Amygdala (tissue), 56 donors: Measurements from ENCODE around the gene SALL4.
A peak's percentile ranks its signal among the peaks of the same experiment; 100 is the strongest.
"Not testable (repeated sequence)": the region's sequence is repeated elsewhere in the genome, so short reads cannot be mapped to it uniquely, and the experiment has no call there.

Experiments used
- DNase-seq, 56 donors: peaks; one replicate each; lab custom pipeline; 2025; lab: John Stamatoyannopoulos, UW

SALL4 gene

DNA sequence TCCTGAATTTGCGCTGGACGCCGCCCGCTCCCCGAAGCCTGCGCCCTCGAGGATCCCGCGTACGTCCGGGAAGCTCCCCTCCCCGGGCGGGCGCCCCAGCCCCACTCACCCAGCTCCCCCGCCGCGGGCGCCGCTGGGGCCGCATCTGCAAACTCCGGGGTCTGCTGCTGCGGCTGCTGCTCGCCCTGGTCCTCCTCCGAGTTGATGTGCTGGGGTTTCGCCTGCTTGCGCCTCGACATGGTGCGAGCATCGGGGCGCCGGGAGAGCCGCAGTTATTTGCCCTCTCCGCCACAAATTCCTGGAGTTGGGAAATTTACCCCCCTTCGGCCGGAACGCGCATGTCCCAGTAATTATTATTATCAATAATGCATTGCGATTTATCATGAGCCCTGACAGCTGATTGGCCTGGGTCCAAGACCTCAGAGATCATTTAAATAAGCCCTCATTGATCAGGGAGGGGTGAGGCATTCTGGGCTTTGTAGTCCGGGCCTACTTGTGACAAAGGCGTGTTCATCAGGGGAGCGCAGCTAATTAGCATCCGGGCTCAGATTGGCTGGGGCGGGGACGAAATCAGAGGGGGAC lies at the start of gene SALL4:
TSS of gene SALL4 (minus strand) at position 352 of the 582 bp plus-strand sequence. CDS start at position 239, 113 bp downstream.
- DNase-seq = peak in 3 of 56 donors; percentile 1 to 11 (median 3)

DNA sequence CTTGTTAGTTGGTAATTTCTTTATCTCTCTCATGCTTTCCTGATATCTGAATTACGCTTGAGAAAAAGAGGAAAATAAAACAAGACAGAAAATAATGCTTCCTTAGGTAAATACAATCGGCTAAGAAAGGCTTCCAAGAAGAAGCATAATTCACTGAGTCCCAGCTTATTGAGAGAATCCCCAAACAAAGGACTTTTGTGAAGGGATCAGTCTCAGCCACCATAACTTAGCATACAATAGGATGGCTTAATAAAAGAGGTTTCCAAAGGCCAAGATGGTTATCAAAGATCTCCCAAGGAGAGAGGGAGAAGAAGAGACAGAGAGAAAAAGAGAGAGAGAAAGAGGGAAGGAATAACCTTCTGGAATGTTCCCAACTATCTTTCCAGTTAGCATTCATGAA lies 46.0 kb upstream of the SALL4 start:
- no peak for DNase-seq

DNA sequence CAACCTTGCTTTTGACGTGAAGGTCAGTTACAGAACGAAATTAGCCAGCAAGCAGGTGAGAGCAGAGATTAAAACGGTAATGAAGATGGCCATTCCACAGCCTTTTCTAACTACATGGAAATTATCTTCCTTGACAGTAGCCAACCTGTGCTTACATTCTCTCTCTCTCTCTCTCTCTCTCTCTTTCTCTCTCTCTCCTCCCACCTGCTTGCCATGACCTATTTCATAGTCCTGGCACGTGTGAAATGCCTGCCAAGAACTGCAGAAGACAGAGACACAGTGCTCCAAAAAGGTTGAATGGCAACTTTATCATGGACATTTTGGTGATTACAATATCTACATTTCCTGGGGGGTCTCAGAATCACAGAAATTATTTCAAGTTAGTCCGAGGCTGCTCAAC lies 38.5 kb upstream of the SALL4 start:
- no peak for DNase-seq

DNA sequence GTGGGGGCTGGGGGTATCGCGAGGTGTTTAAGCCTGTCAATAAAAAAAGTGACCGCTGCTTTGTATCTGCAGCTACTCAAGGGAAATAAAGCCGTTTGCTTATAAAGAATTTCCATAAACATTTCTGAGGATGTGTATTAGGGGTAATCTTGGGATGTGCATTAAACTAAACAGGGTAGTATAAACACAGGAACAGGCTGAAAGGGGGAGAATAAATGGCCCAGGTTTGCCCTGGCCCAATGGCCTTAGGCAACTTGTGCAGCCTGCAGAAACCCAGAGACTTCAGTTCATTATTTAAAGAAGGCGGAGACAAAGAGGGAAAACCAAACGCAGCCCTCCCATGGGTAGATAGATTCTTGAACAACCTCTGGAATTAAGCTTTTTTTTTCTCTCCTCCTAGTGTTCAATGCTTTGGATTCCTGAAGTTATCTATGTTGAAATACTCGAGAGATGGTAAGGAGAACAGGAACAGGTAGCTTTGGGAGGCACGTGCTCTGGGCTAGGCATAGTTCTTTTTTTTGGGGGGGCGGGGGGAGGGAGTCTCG lies 35.6 kb upstream of the SALL4 start:
- no peak for DNase-seq

DNA sequence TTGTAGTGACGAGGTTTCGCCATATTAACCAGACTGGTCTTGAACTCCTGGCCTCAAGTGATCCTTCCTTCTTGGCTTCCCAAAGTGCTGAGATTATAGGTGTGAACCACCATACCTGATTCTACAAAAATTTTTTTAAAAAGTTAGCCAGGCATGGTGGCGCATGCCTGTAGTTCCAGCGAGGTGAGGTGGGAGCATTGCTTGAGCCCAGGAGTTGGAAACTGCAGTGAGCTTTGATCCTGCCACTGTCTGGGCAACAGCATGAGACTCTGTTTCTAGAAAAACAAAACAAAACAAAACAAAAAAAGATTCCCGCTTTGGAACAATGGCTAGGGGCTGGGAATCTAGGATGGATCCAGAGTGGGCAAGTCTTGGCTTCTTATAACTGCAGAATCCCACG lies 35.1 kb upstream of the SALL4 start:
- DNase-seq = no peak

DNA sequence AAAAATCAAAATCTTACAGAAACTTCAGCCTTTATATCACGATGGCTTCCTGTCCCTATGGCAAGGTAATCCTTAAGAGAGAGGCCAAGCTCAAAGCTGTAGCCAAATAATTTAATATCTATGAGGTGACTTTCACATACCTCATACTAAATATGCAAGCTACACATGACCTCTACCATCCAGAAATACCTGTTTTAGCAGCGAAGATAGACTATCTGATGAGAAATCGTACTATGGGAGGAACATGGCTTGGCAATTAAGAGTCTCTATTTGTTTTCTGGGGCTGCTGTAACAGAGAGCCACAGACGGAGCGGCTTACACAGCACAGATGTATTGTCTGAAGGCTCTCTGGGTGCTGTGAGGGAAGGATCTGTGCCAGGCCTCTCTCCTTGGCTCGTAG lies 31.0 kb upstream of the SALL4 start:
- DNase-seq = no peak

DNA sequence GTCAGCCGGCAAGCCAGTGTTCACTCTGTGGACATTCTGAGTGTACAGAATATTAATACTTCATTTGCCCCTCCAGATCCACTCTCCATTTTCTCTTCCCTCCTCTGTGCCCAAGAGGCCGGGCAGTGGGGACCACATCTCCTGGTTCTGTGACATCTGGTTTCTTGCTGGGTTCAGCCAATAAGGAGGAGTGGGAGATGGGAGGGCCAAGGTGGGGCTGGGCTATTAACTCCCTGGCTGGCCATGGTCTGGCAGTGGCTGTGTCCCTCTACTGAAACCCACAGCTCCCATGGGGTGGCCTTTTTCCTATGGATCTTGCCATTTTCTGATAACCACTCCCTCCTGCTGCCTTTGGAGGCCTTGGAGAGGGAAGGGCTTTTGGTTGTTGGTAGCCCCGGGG lies 30.0 kb upstream of the SALL4 start:
- DNase-seq = no peak

DNA sequence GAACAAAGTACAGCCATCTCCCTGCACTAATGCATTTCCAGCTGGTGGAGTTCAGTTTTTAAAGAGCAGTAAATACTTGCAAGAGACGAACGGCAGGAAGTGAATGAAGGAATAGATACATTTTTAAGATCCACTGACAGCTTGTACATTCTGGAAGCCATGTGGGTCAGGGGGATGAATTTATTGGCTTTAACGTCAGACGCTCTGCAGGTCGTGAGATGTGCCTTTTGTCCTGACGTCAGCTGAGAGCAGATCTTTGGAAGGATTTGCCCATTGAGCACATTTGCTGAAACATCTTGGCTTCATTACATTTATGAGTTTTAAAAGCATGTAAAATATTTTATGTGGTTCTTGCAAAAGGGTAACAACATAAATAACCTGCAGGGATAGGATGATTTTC lies 29.5 kb upstream of the SALL4 start:
- DNase-seq = no peak

DNA sequence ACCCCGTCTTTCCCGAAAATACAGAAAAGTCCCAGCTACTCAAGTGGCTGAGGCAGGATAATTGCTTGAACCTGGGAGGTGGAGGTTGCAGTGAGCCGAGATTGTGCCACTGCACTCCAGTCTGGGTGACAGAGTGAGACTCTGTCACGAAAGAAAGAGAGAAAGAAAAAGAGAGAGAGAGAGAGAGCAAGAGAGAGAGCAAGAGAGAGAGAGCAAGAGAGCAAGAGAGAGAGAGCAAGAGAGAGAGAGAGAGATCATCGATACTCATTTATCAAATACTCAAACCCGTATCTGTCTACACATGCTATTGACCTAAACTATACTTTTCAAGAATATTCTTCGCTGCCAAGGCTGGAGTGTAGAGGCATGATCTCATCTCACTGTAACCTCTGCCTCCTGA lies 28.2 kb upstream of the SALL4 start:
- no peak for DNase-seq

DNA sequence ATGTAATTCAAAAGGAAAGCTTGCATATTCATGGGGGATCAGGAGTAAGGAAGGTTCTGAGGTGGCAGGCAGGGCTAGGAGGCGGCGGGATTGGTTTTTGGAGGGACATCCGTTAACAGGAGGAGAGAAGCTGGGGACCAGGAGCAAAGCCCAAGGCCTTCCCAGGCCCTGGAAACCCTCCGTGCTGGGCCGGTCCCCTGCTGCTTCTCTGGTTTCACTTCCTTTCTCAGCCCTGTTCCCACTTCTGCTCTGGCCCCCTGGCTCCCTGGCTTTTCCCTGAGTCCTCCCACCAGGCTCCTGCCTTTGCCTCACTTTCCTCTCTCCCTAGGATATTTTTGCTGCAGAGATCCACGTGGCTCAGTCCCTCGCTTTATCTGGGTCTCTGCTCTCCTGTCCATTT lies 26.4 kb upstream of the SALL4 start:
- no peak for DNase-seq

DNA sequence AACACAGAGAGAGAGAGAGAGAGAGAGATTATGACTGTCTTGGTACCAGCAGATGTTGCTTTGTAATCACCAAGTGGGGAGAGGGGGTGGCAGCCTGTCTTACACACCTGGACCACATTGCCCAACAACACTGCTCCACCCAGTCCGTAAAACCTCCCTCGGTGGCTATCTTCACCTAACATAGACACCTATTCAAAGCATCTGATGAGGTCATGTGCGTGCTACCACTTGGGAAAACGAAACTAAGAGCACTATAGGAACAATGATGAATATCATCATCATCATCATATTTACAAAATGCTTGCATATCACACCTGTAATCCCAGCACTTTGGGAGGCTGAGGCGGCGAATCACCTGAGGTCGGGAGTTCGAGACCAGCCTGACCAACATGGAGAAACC lies 24.1 kb upstream of the SALL4 start:
- DNase-seq = no peak

DNA sequence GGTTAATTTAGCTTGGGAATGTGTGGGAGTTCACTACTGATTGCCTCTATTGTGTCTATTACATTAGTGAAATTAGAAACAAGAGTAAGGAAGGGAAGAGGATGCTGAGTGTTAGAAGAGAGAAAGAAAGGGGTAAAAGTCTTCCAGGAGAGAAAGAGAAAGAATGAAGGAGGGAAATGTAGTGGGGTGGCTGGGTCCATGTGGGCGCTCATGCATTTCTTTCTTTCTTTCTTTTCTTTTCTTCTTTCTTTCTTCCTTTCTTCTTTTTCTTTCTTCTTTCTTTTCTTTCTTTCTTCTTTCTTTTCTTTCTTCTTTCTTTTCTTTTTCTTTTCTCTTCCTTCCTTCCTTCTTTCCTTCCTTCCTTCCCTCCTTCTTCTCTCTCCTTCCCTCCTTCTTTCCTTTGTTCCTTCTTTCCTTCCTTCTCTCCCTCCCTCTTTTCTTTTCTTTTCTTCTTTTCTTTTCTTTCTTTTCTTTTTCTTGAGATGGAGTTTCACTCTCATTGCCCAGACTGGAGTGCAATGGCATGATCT lies 16.2 kb upstream of the SALL4 start:
- no peak for DNase-seq

DNA sequence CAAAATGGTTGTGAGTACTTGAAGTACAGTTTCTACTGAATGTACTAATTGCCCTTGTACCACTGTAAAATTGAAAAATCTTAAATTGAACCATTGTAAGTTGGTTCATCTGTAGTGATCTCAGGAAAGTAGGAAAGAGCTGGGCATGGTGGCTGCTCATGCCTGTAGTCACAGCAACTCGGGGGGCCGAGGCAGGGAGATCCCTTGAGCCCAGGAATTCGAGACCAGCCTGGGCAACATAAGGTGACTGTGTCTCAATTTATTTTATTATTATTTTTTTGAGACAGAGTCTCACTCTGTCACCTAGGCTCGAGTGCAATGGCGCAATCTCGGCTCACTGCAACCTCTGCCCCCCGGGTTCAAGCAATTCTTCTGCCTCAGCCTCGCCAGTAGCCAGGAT lies 14.5 kb upstream of the SALL4 start:
- not testable (repeated sequence) for DNase-seq

DNA sequence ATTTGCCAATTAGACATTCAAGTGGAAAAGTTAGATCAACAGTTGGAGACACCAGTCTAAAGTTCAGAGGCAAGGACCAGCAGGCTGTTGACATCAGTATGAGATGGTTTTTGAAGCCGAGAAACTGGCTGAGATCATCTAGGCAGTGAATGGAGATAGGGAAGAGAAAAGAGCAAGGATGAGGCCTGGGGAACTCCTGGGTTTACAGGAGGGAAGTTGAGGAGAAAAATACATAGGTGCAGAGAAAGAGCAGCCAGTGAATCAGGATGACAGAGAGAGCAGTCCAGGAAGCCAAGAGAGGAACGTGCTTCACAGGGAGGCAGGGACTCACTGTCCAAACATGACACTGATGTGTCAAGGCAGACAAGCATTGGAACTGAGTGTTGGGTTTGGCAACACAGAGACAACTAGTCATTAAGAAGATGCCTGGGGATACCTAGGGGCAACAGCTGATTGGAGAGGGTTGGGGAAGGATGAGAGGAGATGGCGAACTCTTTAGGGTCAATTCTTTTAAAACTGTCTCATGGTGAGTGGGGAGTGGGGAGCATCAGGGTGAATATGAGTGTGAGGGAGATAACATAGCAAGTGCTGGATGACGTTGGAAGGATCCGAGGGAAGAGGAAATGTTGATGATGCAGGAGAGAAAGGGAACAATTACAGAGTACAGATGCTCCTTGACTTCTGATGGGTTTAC lies 13.2 kb upstream of the SALL4 start:
- no peak for DNase-seq

DNA sequence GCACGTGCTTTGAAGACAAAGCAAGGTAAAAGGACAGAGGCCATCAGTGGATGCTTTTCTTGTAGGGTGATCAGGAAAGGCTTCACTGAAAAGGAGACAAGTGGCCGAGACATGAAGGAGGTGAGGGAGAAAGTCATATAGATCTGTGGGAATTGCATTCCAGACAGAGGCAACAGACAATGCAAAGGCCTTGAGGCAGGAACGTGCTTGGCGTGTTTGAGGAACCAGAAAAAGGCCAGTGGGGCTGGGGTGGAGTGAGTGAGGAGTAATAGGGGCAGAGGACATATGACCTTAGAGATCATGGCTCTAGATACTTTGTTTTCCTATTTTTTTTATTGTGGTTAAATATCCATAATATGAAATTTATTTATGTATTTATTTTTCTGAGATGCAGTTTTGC lies 10.5 kb upstream of the SALL4 start:
- DNase-seq = no peak

DNA sequence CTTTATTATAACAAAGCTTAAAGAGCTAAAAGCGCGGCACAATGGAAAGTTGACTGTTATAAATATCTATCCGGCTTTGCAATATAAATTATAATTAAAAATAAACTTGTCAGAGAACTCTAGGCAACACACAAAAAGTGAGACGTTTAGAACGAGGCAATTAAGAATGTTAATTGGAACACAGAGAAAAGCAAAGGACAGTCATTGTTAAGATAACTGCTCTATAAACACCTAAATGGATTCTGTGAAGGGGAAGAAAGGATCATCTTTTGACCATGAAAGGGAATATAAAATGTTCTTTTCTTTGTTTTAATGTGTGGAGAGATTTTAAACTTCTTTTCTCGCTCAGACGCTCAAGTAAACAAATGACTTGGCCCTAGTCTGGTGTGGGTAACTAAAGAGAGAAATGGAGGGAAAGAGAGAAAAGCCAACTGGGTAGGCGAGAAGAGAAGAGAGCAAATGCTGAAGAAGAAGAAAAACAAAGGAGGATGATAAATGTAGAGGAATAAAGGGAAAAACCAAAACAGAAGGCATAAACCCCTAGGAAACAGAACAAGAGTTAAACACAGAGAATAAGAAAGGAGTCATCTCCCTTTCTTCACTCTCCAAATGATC lies 9.3 kb upstream of the SALL4 start:
- no peak for DNase-seq

DNA sequence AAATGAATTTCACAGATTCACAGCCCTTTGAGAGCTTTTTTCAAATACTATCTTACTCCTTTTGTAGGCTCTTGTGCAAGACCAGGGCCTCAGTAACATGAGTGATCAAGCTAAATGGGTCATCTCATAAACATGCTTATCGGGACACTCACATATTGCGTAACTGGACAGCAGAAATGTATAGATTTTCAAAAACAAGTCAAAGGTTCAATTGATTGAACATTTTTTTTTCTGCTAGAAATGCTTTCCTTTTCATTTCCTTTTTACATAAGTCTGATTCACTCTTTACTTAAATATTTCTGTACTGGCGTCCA lies 8.7 kb upstream of the SALL4 start:
- DNase-seq = no peak

DNA sequence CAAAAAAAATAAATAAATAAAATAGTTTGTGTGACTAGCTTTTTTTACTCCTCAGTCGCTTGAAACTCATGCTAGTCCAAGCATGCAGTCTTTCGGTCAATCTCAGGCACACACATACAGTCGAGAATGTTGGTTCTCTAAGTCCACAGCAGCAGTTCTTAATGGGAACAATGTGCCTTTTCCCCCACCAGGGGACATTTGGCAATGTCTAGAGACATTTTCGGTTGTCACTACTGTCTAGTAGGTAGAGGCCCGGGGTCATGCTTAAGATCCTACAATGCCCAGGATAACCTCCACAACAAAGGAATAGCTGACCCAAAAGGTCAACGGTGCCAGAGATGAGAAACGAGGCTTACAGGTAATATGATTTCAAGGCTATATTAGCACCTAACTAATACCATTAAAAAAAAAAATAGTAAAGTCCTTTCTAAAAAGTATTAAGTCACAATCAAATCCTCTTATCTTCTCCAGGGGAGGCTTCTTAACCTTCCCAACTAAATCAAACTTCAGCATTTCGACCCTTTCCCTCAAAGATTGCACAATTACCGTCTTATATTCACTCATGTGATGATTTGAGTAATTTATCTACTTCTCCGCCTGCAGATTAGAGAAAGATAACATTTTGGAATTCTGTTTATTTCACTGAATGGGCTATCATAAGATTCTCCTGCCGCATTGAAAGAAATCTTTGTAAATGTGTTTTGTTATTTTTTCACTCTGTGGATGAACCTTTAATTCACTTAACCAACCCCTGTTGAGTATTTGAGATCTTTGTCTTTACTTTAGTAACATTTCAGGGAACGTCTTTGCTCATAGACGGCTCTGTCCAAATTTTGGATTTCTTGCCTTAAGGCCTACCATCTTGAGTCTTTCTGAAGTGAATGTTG lies 8.1 kb upstream of the SALL4 start:
- DNase-seq = no peak

DNA sequence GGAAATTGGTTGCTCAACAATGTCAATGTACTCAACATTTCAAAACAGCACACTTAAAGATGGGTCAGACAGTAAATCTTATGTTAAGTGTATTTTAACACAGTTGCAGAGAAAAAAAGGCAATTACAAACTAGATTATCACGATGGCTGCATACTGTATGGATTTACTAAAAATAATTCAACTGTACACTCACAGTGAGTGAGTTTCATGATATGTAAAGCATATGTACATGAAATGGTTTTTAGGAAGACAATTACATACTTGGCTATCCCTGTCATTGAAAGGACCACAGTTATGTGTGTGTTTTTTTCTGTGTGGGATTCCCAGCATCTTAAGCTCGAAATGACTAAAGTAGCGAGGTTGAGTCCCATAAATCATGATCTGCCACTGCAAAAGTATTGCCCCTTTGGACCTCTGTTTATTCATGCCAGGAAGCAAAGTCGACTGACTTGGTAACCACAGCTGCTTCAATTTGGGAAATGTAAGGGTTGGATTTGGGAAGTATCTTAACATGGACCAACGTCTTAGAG lies 5.5 kb upstream of the SALL4 start:
- no peak for DNase-seq

DNA sequence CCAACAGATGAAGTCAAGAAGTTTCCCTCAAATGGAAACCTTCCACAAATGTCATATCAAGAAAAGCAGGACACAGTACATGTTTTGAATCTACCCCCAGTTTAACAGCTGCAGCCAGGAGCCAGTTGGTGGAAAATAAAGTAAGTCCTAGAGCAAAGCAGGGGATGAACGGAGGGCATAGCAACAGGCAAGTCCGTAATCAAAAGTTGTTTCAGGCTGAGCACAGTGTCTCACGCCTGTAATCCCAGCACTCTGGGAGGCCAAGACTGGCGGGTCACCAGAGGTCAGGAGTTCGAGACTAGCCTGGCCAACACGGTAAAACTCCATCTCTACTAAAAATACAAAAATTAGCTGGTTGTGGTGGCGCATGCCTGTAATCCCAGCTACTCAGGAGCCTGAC lies 2.4 kb upstream of the SALL4 start:
- DNase-seq = no peak
